WTC11 (cell line): Measurements from ENCODE around the gene DZANK1. TPM values are rescaled to one million over a fixed set of nuclear protein-coding genes. Genes with fewer than 3 reads are reported as not detected.

ENCODE experiments used
- ATAC-seq: fragments of 200-7000 bp; cut with Tn5 transposase; 2 replicates; pipeline ENCODE4 v1.10.0; 2021; ENCODE audit warnings: mild to moderate bottlenecking, moderate library complexity
- CTCF ChIA-PET: fragments of 300-600 bp; sonication (Branson Sonifier 250); formaldehyde crosslinking; loops from one replicate; lab custom pipeline; 2021; ENCODE audit warnings: antibody characterized with exemption; lab: Charles Lee
- POLR2A ChIA-PET: fragments of 350-600 bp; sonication (Branson Sonifier 250); formaldehyde crosslinking; loops from one replicate; lab custom pipeline; 2021; ENCODE audit warnings: antibody characterized with exemption; lab: Charles Lee
- DNase-seq: peaks from one replicate; pipeline ENCODE4 v3.0.0; 2021; ENCODE audit warnings: low spot score
- H3K27ac Mint-ChIP-seq: 2 replicates; pipeline ENCODE4 v1.8.0; 2021; ENCODE audit warnings: mixed read lengths
- H3K27me3 Mint-ChIP-seq: 2 replicates; pipeline ENCODE4 v1.8.0; 2021; ENCODE audit warnings: low read depth, mild to moderate bottlenecking, moderate library complexity, mixed read lengths
- H3K36me3 Mint-ChIP-seq: 2 replicates; pipeline ENCODE4 v1.8.0; 2021; ENCODE audit warnings: mixed read lengths
- H3K4me1 Mint-ChIP-seq: 2 replicates; pipeline ENCODE4 v1.8.0; 2022; ENCODE audit warnings: mixed read lengths
- H3K4me3 Mint-ChIP-seq: 2 replicates; pipeline ENCODE4 v1.8.0; 2021; ENCODE audit warnings: mild to moderate bottlenecking, moderate library complexity, mixed read lengths
- H3K9me3 Mint-ChIP-seq: 2 replicates; pipeline ENCODE4 v1.8.0; 2021; ENCODE audit warnings: mixed read lengths
- CDX4 ChIP-seq: fragments of 250-450 bp; sonication (Bioruptor Pico); IDR thresholded peaks from 2 replicates; pipeline ENCODE4 v1.9.0; 2021; ENCODE audit warnings: moderate library complexity, mild to moderate bottlenecking, inconsistent platforms, borderline replicate concordance
- CREB1 ChIP-seq: sonication (generic); formaldehyde crosslinking; IDR thresholded peaks from 2 replicates; pipeline ENCODE4 v1.8.0; 2023; ENCODE audit warnings: mild to moderate bottlenecking, missing genetic modification reagents
- CREM ChIP-seq: sonication (generic); formaldehyde crosslinking; IDR thresholded peaks from 2 replicates; pipeline ENCODE4 v1.8.1; 2022; ENCODE audit warnings: mild to moderate bottlenecking, missing genetic modification reagents, moderate library complexity
- ELF4 ChIP-seq: sonication (generic); formaldehyde crosslinking; IDR thresholded peaks from 2 replicates; pipeline ENCODE4 v1.8.1; 2022; ENCODE audit warnings: low read depth, mild to moderate bottlenecking, moderate library complexity, missing genetic modification reagents
- IRF2 ChIP-seq: sonication (generic); formaldehyde crosslinking; IDR thresholded peaks from 2 replicates; pipeline ENCODE4 v1.8.0; 2022; ENCODE audit warnings: low read depth, missing genetic modification reagents, borderline replicate concordance
- JAZF1 ChIP-seq: fragments of 250-450 bp; sonication (Bioruptor Pico); IDR thresholded peaks from 2 replicates; pipeline ENCODE4 v1.9.0; 2021; ENCODE audit warnings: moderate library complexity, mild to moderate bottlenecking, inconsistent platforms
- MXD4 ChIP-seq: fragments of 250-450 bp; sonication (Bioruptor Pico); IDR thresholded peaks from 2 replicates; pipeline ENCODE4 v1.8.0; 2021; ENCODE audit warnings: mild to moderate bottlenecking, moderate library complexity, borderline replicate concordance
- NFE2L1 ChIP-seq: sonication (generic); formaldehyde crosslinking; IDR thresholded peaks from 2 replicates; pipeline ENCODE4 v1.8.1; 2023; ENCODE audit warnings: missing genetic modification reagents
- NFYB ChIP-seq: sonication (generic); formaldehyde crosslinking; conservative IDR thresholded peaks from 2 replicates; pipeline ENCODE4 v1.8.0; 2022; ENCODE audit warnings: low read depth, missing genetic modification reagents
- OVOL2 ChIP-seq: fragments of 250-450 bp; sonication (Bioruptor Pico); IDR thresholded peaks from 2 replicates; pipeline ENCODE4 v1.9.0; 2021; ENCODE audit warnings: mild to moderate bottlenecking, borderline replicate concordance
- SMAD3 ChIP-seq: sonication (generic); formaldehyde crosslinking; IDR thresholded peaks from 2 replicates; pipeline ENCODE4 v1.8.0; 2022; ENCODE audit warnings: missing genetic modification reagents, mild to moderate bottlenecking, borderline replicate concordance
- SP1 ChIP-seq: sonication (generic); formaldehyde crosslinking; conservative IDR thresholded peaks from 2 replicates; pipeline ENCODE4 v1.8.1; 2022; ENCODE audit warnings: missing genetic modification reagents
- ZNF121 ChIP-seq: sonication (generic); formaldehyde crosslinking; IDR thresholded peaks from 2 replicates; pipeline ENCODE4 v1.8.0; 2023; ENCODE audit warnings: missing genetic modification reagents
- ZNF281 ChIP-seq: sonication (generic); formaldehyde crosslinking; IDR thresholded peaks from 2 replicates; pipeline ENCODE4 v1.8.0; 2023; ENCODE audit warnings: mild to moderate bottlenecking, missing genetic modification reagents
- total RNA-seq: library from RNA; stranded (reverse); gene quantifications from 3 replicates; pipeline ENCODE4 v1.2.3, GENCODE V29; 2021
- TF ChIP-seq, protein P1 (sequence below): sonication (generic); formaldehyde crosslinking; IDR thresholded peaks from 2 replicates; pipeline ENCODE4 v1.8.1; 2022; ENCODE audit warnings: low read depth, mild to moderate bottlenecking, moderate library complexity, missing genetic modification reagents, borderline replicate concordance
- TF ChIP-seq, protein P2 (sequence below): fragments of 250-450 bp; sonication (Bioruptor Pico); IDR thresholded peaks from 2 replicates; pipeline ENCODE4 v1.9.0; 2021; ENCODE audit warnings: mild to moderate bottlenecking
- TF ChIP-seq, protein P3 (sequence below): sonication (generic); formaldehyde crosslinking; IDR thresholded peaks from 2 replicates; pipeline ENCODE4 v1.8.1; 2022; ENCODE audit warnings: low read depth, missing genetic modification reagents, borderline replicate concordance
- TF ChIP-seq, protein P4 (sequence below): sonication (generic); formaldehyde crosslinking; IDR thresholded peaks from 2 replicates; pipeline ENCODE4 v1.8.0; 2022; ENCODE audit warnings: mild to moderate bottlenecking, missing genetic modification reagents
- TF ChIP-seq, protein P5 (sequence below): fragments of 200-600 bp; IDR thresholded peaks from 2 replicates; pipeline ENCODE4 v1.8.0; 2022; ENCODE audit warnings: antibody characterized with exemption

Gene DZANK1
- total RNA-seq, 1 experiment from 2014 or later = 6.1 TPM

DNA sequence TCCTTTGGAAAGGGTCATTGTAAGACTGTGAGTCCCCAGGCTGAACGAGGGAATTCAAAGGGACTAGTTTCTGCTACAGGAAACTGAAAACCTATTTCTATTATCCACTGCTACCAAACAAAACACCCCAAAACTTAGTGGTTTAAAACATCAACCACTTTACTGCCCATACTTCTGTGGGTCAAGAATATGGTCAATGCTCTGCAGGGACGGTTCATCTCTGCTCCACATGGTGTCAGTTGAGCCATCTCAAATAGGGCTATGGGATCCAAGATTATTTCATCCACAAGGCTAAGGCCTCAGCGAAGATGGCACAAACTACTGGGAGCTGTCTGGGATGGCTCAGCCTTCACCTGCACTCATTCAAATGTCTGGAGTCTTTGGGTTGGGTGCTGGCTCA is 65.5 kb downstream of the DZANK1 start:
- ChIA-PET POLR2A (no interaction called here), CTCF (no interaction called here)
- peaks cover 16% of the 10 kb centered on the region for H3K9me3 Mint-ChIP-seq
- no peak for DNase-seq
- no peaks in the 10 kb centered on the region for H3K27me3 Mint-ChIP-seq
- no peaks in the 10 kb centered on the region for H3K4me1 Mint-ChIP-seq
- H3K36me3 Mint-ChIP-seq = peaks cover 21% of the 10 kb centered on the region
- TF ChIP-seq ELF4 (CRISPR knock-in tag) = no peak
- TF ChIP-seq ZNF121 (CRISPR knock-in tag) = no peak
- TF ChIP-seq, protein P1, sequence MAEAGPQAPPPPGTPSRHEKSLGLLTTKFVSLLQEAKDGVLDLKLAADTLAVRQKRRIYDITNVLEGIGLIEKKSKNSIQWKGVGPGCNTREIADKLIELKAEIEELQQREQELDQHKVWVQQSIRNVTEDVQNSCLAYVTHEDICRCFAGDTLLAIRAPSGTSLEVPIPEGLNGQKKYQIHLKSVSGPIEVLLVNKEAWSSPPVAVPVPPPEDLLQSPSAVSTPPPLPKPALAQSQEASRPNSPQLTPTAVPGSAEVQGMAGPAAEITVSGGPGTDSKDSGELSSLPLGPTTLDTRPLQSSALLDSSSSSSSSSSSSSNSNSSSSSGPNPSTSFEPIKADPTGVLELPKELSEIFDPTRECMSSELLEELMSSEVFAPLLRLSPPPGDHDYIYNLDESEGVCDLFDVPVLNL (CRISPR knock-in tag) = no peak
- no peak for TF ChIP-seq CREB1
- TF ChIP-seq, protein P2, sequence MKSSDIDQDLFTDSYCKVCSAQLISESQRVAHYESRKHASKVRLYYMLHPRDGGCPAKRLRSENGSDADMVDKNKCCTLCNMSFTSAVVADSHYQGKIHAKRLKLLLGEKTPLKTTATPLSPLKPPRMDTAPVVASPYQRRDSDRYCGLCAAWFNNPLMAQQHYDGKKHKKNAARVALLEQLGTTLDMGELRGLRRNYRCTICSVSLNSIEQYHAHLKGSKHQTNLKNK (CRISPR knock-in tag) = no peak
- TF ChIP-seq, protein P3, sequence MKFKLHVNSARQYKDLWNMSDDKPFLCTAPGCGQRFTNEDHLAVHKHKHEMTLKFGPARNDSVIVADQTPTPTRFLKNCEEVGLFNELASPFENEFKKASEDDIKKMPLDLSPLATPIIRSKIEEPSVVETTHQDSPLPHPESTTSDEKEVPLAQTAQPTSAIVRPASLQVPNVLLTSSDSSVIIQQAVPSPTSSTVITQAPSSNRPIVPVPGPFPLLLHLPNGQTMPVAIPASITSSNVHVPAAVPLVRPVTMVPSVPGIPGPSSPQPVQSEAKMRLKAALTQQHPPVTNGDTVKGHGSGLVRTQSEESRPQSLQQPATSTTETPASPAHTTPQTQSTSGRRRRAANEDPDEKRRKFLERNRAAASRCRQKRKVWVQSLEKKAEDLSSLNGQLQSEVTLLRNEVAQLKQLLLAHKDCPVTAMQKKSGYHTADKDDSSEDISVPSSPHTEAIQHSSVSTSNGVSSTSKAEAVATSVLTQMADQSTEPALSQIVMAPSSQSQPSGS (CRISPR knock-in tag) = no peak
- TF ChIP-seq JAZF1 = no peak
- no peak for TF ChIP-seq CDX4 (CRISPR knock-in tag)
- TF ChIP-seq CREM = no peak
- no peak for TF ChIP-seq NFE2L1
- no peak for TF ChIP-seq ZNF281 (CRISPR knock-in tag)
- TF ChIP-seq, protein P4, sequence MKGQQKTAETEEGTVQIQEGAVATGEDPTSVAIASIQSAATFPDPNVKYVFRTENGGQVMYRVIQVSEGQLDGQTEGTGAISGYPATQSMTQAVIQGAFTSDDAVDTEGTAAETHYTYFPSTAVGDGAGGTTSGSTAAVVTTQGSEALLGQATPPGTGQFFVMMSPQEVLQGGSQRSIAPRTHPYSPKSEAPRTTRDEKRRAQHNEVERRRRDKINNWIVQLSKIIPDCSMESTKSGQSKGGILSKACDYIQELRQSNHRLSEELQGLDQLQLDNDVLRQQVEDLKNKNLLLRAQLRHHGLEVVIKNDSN = no peak
- TF ChIP-seq MXD4 (CRISPR knock-in tag) = no peak
- TF ChIP-seq SP1 (CRISPR knock-in tag) = no peak
- TF ChIP-seq, protein P5, sequence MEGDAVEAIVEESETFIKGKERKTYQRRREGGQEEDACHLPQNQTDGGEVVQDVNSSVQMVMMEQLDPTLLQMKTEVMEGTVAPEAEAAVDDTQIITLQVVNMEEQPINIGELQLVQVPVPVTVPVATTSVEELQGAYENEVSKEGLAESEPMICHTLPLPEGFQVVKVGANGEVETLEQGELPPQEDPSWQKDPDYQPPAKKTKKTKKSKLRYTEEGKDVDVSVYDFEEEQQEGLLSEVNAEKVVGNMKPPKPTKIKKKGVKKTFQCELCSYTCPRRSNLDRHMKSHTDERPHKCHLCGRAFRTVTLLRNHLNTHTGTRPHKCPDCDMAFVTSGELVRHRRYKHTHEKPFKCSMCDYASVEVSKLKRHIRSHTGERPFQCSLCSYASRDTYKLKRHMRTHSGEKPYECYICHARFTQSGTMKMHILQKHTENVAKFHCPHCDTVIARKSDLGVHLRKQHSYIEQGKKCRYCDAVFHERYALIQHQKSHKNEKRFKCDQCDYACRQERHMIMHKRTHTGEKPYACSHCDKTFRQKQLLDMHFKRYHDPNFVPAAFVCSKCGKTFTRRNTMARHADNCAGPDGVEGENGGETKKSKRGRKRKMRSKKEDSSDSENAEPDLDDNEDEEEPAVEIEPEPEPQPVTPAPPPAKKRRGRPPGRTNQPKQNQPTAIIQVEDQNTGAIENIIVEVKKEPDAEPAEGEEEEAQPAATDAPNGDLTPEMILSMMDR = no peak
- TF ChIP-seq SMAD3 (CRISPR knock-in tag) = no peak
- TF ChIP-seq NFYB (CRISPR knock-in tag) = no peak
- TF ChIP-seq OVOL2 = no peak
- TF ChIP-seq IRF2 (CRISPR knock-in tag) = no peak
- no peak overlapping the region for H3K27ac Mint-ChIP-seq
- no peak for ATAC-seq
- H3K4me3 Mint-ChIP-seq = no peak overlapping the region
